Measurements from ENCODE around the gene RNASE7. TPM values are rescaled to one million over a fixed set of nuclear protein-coding genes. Genes with fewer than 3 reads are reported as not detected.
"Not testable (repeated sequence)": the region's sequence is repeated elsewhere in the genome, so short reads cannot be mapped to it uniquely, and the experiment has no call there.

RNASE7 gene
- total RNA-seq, 1 experiment from 2014 or later, result not detected

DNA sequence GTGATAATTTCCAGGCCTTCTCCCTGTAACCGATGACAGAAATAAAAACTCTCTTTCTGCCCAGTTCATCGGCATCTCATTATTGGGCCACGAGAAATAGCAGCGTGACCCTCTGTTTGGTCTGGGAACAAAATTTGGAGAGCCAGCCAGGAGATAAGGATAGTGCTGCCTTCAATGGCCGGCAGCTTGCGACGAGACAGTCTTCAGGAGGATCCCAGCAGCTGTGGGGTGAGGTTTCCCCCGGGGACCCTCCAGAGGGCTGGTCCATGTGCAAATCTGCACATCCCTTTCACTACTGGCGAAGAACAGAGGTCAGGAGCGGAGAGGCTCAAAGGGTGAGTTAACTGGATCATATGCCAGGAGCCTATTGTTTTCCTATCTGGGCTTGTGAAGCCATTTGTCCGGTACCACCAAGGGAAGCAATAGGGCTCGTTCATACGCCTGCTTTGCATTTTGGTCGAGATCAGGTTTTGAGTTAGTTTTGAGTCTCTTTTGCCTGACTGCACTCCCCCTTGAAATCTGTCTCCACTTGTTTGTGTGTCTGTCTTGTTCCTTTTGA lies 38.3 kb upstream of the RNASE7 start:
- TF ChIP-seq, protein P1, sequence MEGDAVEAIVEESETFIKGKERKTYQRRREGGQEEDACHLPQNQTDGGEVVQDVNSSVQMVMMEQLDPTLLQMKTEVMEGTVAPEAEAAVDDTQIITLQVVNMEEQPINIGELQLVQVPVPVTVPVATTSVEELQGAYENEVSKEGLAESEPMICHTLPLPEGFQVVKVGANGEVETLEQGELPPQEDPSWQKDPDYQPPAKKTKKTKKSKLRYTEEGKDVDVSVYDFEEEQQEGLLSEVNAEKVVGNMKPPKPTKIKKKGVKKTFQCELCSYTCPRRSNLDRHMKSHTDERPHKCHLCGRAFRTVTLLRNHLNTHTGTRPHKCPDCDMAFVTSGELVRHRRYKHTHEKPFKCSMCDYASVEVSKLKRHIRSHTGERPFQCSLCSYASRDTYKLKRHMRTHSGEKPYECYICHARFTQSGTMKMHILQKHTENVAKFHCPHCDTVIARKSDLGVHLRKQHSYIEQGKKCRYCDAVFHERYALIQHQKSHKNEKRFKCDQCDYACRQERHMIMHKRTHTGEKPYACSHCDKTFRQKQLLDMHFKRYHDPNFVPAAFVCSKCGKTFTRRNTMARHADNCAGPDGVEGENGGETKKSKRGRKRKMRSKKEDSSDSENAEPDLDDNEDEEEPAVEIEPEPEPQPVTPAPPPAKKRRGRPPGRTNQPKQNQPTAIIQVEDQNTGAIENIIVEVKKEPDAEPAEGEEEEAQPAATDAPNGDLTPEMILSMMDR (IDR thresholded peaks at IDR 0.05; ENCODE audit: unreplicated experiment), result no peak
- H3K27ac Mint-ChIP-seq (ENCODE audit: unreplicated experiment), result no peak overlapping the region
- H3K27me3 Mint-ChIP-seq (ENCODE audit: unreplicated experiment), result no peaks in the 10 kb centered on the region
- CTCF ChIA-PET, result interaction anchor here (2.5 kb wide), 1 partner anchor 11 kb away, joined by 11 read pairs; no protein-coding TSS in a partner anchor
- H3K4me1 Mint-ChIP-seq (ENCODE audit: low read depth, unreplicated experiment), result peaks cover 4% of the 10 kb centered on the region
- H3K4me3 Mint-ChIP-seq (ENCODE audit: low read depth, unreplicated experiment), result no peak overlapping the region
- DNase-seq, result no peak
- intact Hi-C loops (cut with micrococcal nuclease; ENCODE audit: unreplicated experiment), result no loop called here
- no peaks in the 10 kb centered on the region for H3K9me3 Mint-ChIP-seq (ENCODE audit: low read depth, unreplicated experiment)
- BruUV-seq (replicated peaks), result no TSS peak
- H3K36me3 Mint-ChIP-seq (ENCODE audit: insufficient read depth, unreplicated experiment), result no peaks in the 10 kb centered on the region

DNA sequence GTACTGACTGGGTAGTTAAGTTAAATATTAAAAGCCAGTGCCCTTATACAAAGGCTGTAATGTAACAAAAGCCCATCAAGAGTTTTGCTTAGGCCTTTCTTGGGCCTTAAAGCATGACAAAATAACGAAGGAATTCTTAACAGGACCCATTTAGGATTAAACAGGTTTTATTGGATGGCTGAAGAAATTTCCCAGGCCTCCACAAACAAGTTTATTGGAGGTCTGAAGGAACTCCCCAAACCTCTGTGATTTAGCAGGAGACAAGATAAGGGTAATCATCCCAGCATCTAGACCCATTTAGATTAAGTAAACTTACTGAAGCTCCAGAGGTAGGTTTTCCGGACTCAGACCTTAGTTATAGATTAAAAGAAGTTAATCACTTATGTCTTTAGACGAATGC lies 32.4 kb upstream of the RNASE7 start:
- intact Hi-C loops (cut with micrococcal nuclease; ENCODE audit: unreplicated experiment); H3K36me3 Mint-ChIP-seq (ENCODE audit: insufficient read depth, unreplicated experiment); DNase-seq; BruUV-seq (replicated peaks); H3K9me3 Mint-ChIP-seq (ENCODE audit: low read depth, unreplicated experiment); H3K4me1 Mint-ChIP-seq (ENCODE audit: low read depth, unreplicated experiment); H3K27ac Mint-ChIP-seq (ENCODE audit: unreplicated experiment); H3K4me3 Mint-ChIP-seq (ENCODE audit: low read depth, unreplicated experiment): not testable (repeated sequence)
- CTCF ChIA-PET, result interaction anchor here (1.4 kb wide), 1 partner anchor 31 kb away, joined by 4 read pairs; no protein-coding TSS in a partner anchor
- peaks cover 38% of the 10 kb centered on the region for H3K27me3 Mint-ChIP-seq (ENCODE audit: unreplicated experiment)

DNA sequence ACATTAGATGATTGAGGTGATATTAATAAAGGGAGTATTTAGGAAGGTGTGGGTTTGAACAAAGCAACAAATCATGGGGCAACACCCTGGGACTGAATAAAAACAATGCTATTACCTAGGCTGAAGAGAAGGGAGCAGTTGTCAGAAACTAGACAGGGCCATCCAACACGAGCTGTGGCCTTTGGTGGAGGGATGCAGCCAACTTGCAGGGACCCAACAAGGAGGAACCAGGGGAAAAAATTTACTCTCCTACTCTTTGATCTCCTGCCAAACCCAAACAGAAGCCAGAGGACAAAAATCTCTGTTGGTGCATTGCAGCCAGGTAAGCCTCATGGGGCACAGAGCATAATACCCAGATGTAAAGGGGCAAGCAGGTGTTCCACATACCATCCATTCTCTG lies 31.0 kb upstream of the RNASE7 start:
- H3K36me3 Mint-ChIP-seq (ENCODE audit: insufficient read depth, unreplicated experiment), result no peaks in the 10 kb centered on the region
- peaks cover 38% of the 10 kb centered on the region for H3K27me3 Mint-ChIP-seq (ENCODE audit: unreplicated experiment)
- H3K4me3 Mint-ChIP-seq (ENCODE audit: low read depth, unreplicated experiment), result no peak overlapping the region
- H3K27ac Mint-ChIP-seq (ENCODE audit: unreplicated experiment), result no peak overlapping the region
- H3K4me1 Mint-ChIP-seq (ENCODE audit: low read depth, unreplicated experiment), result no peaks in the 10 kb centered on the region
- H3K9me3 Mint-ChIP-seq (ENCODE audit: low read depth, unreplicated experiment), result no peaks in the 10 kb centered on the region
- no peak for DNase-seq
- no TSS peak for BruUV-seq (replicated peaks)
- TF ChIP-seq, protein P1 (IDR thresholded peaks at IDR 0.05; ENCODE audit: unreplicated experiment), result no peak
- intact Hi-C loops (cut with micrococcal nuclease; ENCODE audit: unreplicated experiment), result no loop called here
- CTCF ChIA-PET, result interaction anchor here (1.4 kb wide), 1 partner anchor 30 kb away, joined by 4 read pairs; no protein-coding TSS in a partner anchor

DNA sequence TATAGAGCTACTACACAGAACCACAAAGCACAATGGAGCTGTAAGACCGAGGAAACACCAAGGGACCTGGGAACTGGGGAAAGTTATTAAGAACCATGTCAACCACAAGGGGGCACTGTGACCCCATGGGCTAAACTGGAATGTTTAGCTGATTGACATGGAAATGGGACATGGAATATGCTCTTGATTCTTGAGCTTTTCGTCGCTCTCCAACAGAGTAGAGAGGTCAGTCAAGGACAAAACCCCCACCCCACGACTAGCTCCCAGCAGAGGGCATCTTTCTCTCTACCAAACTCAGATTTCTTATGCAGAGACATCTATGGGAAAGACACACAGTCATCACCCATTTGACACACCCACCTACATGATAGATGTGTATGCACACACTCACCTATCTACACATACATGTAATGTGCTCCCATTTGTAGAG lies 27.4 kb upstream of the RNASE7 start:
- intact Hi-C loops (cut with micrococcal nuclease; ENCODE audit: unreplicated experiment), result loop anchor here (1.0 to 2.0 kb wide), 3 partner anchors 26 to 90 kb away; no protein-coding TSS in a partner anchor
- CTCF ChIA-PET, result interaction anchor here (0.5 to 2.8 kb wide), 27 partner anchors 9 to 157 kb away, joined by 3 to 93 read pairs (median 6); partner anchors contain the start of genes ARHGEF40, RNASE13, RNASE7 and SLC39A2
- no peaks in the 10 kb centered on the region for H3K9me3 Mint-ChIP-seq (ENCODE audit: low read depth, unreplicated experiment)
- no peak overlapping the region for H3K27ac Mint-ChIP-seq (ENCODE audit: unreplicated experiment)
- no peak overlapping the region for H3K4me3 Mint-ChIP-seq (ENCODE audit: low read depth, unreplicated experiment)
- peak; percentile 85 for DNase-seq
- peaks cover 38% of the 10 kb centered on the region for H3K27me3 Mint-ChIP-seq (ENCODE audit: unreplicated experiment)
- no peaks in the 10 kb centered on the region for H3K4me1 Mint-ChIP-seq (ENCODE audit: low read depth, unreplicated experiment)
- no TSS peak for BruUV-seq (replicated peaks)
- no peaks in the 10 kb centered on the region for H3K36me3 Mint-ChIP-seq (ENCODE audit: insufficient read depth, unreplicated experiment)
- TF ChIP-seq, protein P1 (IDR thresholded peaks at IDR 0.05; ENCODE audit: unreplicated experiment), result peak; percentile 73

DNA sequence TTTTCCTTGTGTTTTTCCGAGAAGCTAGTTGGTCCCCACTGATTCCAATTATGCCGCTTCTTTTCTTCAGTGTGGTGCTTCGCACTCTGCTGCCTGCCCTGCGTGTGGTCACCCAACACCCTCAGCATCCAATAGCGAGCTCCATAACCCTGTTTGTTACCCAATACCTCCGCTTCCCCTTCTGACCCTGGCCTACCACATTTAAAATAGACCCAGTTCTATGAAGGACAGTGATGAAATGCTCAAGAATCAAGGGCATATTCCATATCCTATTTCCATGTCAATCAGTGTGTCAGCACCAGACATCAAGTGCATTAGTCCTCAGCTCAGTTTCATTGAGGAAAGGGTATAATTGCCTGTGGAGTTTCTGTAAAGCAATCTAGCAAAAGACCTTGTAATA lies 26.9 kb upstream of the RNASE7 start:
- Mint-ChIP-seq H3K27ac (ENCODE audit: unreplicated experiment) (no peak overlapping the region), H3K9me3 (ENCODE audit: low read depth, unreplicated experiment) (no peaks in the 10 kb centered on the region)

More for the DNA sequence above, 26.9 kb upstream of the RNASE7 start:
- Mint-ChIP-seq H3K36me3 (ENCODE audit: insufficient read depth, unreplicated experiment) (no peaks in the 10 kb centered on the region), H3K4me1 (ENCODE audit: low read depth, unreplicated experiment) (no peaks in the 10 kb centered on the region), H3K27me3 (ENCODE audit: unreplicated experiment) (peaks cover 38% of the 10 kb centered on the region), H3K4me3 (ENCODE audit: low read depth, unreplicated experiment) (no peak overlapping the region)
- CTCF ChIA-PET, result interaction anchor here (0.7 to 2.8 kb wide), 26 partner anchors 9 to 158 kb away, joined by 3 to 93 read pairs (median 7); partner anchors contain the start of genes ARHGEF40, RNASE13, RNASE7 and SLC39A2
- intact Hi-C loops (cut with micrococcal nuclease; ENCODE audit: unreplicated experiment), result loop anchor here (2.0 kb wide), 1 partner anchor 81 kb away; no protein-coding TSS in a partner anchor
- TF ChIP-seq, protein P1 (IDR thresholded peaks at IDR 0.05; ENCODE audit: unreplicated experiment), result no peak
- no TSS peak for BruUV-seq (replicated peaks)
- no peak for DNase-seq

All from Calu3 (cell line).